ENCODE data around the gene ZNF662. TPM values are rescaled to one million over a fixed set of nuclear protein-coding genes. Genes with fewer than 3 reads are reported as not detected.

Gene ZNF662
- total and polyA plus RNA-seq, 2 of the 13 experiments (the other 11 are each of a cell fraction or from before 2014, with no cell fraction given) = not detected

- Histone ChIP-seq H3K4me1 (ENCODE audit: insufficient read depth, low read length) (peaks cover 13% of the 10 kb centered on the region), H3K9ac (ENCODE audit: insufficient read depth, low read depth, low read length) (no peak overlapping the region), H3K36me3 (replicated peaks in 1 of 2; ENCODE audit: control insufficient read depth in 1 of 2, insufficient read depth in 2 of 2, low read length in 2 of 2) (no peaks in the 10 kb centered on the region), H3K9me3 (ENCODE audit: low read length) (no peaks in the 10 kb centered on the region), H4K20me1 (ENCODE audit: insufficient read depth, low read length) (no peaks in the 10 kb centered on the region), H3K79me2 (ENCODE audit: insufficient read depth, low read length) (no peaks in the 10 kb centered on the region), H2AFZ (ENCODE audit: low read length) (no peak overlapping the region), H3K4me2 (ENCODE audit: low read depth, low read length) (no peak overlapping the region), H3K4me3 (replicated peaks in 1 of 3; ENCODE audit: insufficient read depth in 1 of 3, low read depth in 2 of 3, low read length in 3 of 3) (no peak overlapping the region), H3K27ac (ENCODE audit: extremely low read length, insufficient read depth, low read length) (no peak overlapping the region), H3K27me3 (ENCODE audit: control insufficient read depth in 1 of 2, insufficient read depth in 2 of 2, low read length in 2 of 2) (peaks cover 0 to 13% of the 10 kb centered on the region in 2 experiments; a peak in 3 of 5 replicates)
- intact Hi-C loops (cut with micrococcal nuclease; ENCODE audit: unreplicated experiment) = no loop called here
- ATAC-seq (no peak), DNase-seq (ENCODE audit: low spot score) (no peak), FAIRE-seq (no peak)
- in situ Hi-C loops (cut with HindIII; ENCODE audit: extremely low pct_ligation_motif_present, low pct_unique_long_range_greater_than_20kb) = no loop called here
- CTCF ChIA-PET (ENCODE audit: low intra/inter-chr PET ratio, low total read pairs) = no interaction called here
- WGBS (ENCODE audit: low lambda C conversion rate) = 52% methylated on average over 2 of the region's 3 CpGs
- POLR2A ChIA-PET = no interaction called here
- TF ChIP-seq NR2F2 (IDR thresholded peaks at IDR 0.05; ENCODE audit: borderline replicate concordance, low read depth) (no peak), E2F1 (CRISPR knock-in tag; IDR thresholded peaks at IDR 0.05) (no peak), ZIK1 (CRISPR knock-in tag; IDR thresholded peaks at IDR 0.05; ENCODE audit: borderline replicate concordance, low read depth) (no peak), ZNF775 (CRISPR knock-in tag; IDR thresholded peaks at IDR 0.05; ENCODE audit: borderline replicate concordance) (no peak)
- TF ChIP-seq, protein P1, sequence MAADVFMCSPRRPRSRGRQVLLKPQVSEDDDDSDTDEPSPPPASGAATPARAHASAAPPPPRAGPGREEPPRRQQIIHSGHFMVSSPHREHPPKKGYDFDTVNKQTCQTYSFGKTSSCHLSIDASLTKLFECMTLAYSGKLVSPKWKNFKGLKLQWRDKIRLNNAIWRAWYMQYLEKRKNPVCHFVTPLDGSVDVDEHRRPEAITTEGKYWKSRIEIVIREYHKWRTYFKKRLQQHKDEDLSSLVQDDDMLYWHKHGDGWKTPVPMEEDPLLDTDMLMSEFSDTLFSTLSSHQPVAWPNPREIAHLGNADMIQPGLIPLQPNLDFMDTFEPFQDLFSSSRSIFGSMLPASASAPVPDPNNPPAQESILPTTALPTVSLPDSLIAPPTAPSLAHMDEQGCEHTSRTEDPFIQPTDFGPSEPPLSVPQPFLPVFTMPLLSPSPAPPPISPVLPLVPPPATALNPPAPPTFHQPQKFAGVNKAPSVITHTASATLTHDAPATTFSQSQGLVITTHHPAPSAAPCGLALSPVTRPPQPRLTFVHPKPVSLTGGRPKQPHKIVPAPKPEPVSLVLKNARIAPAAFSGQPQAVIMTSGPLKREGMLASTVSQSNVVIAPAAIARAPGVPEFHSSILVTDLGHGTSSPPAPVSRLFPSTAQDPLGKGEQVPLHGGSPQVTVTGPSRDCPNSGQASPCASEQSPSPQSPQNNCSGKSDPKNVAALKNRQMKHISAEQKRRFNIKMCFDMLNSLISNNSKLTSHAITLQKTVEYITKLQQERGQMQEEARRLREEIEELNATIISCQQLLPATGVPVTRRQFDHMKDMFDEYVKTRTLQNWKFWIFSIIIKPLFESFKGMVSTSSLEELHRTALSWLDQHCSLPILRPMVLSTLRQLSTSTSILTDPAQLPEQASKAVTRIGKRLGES (CRISPR knock-in tag; IDR thresholded peaks at IDR 0.05; ENCODE audit: borderline replicate concordance) = no peak
- TF ChIP-seq, protein P2, sequence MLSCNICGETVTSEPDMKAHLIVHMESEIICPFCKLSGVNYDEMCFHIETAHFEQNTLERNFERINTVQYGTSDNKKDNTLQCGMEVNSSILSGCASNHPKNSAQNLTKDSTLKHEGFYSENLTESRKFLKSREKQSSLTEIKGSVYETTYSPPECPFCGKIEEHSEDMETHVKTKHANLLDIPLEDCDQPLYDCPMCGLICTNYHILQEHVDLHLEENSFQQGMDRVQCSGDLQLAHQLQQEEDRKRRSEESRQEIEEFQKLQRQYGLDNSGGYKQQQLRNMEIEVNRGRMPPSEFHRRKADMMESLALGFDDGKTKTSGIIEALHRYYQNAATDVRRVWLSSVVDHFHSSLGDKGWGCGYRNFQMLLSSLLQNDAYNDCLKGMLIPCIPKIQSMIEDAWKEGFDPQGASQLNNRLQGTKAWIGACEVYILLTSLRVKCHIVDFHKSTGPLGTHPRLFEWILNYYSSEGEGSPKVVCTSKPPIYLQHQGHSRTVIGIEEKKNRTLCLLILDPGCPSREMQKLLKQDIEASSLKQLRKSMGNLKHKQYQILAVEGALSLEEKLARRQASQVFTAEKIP (CRISPR knock-in tag; IDR thresholded peaks at IDR 0.05; ENCODE audit: borderline replicate concordance) = no peak
- no TSS peak for BruUV-seq (replicated peaks)
Measured at GRCh38 chr3:42901073-42901415, 4.9 kb upstream of the ZNF662 start.
